T47D (cell line): Measurements from ENCODE around the gene ASCC1.

Experiments used
- DNase-seq, 2 experiments: peaks; one replicate each; pipeline versions ENCODE4 v3.0.0 to v3.0.0-alpha.2; 2011 to 2012; ENCODE audit warnings: low read depth in 1 of 2, low spot score in 1 of 2
- JUND ChIP-seq: IDR thresholded peaks from 2 replicates; pipeline ENCODE4 v1.6.1; 2012; ENCODE audit warnings: low read depth
- in situ Hi-C: cut with HindIII; loops from 2 replicates; pipeline ENCODE4 v1.10.0; 2016; ENCODE audit warnings: low sequenced_read_pairs, low pct_unique_long_range_greater_than_20kb

Gene ASCC1

GRCh38 chr10:72061491-72061890 is 154.6 kb downstream of the ASCC1 start:
- no peak for TF ChIP-seq JUND
- in situ Hi-C loops, result no loop called here
- no peak for DNase-seq

- in situ Hi-C loops, result no loop called here
- no peak for TF ChIP-seq JUND
- no peak for DNase-seq
Observed at GRCh38 chr10:72059843-72060822, 155.9 kb downstream of the ASCC1 start.

GRCh38 chr10:72058989-72059842 is 156.9 kb downstream of the ASCC1 start:
- DNase-seq, result no peak
- no peak for TF ChIP-seq JUND
- in situ Hi-C loops, result no loop called here

GRCh38 chr10:72058347-72058898 is 157.7 kb downstream of the ASCC1 start:
- in situ Hi-C loops, result no loop called here
- DNase-seq, result no peak
- TF ChIP-seq JUND, result no peak

- no peak for TF ChIP-seq JUND
- in situ Hi-C loops, result no loop called here
- DNase-seq, result no peak
Observed at GRCh38 chr10:72056932-72057751, 158.9 kb downstream of the ASCC1 start.

- DNase-seq, result no peak
- TF ChIP-seq JUND, result no peak
- in situ Hi-C loops, result no loop called here
Observed at GRCh38 chr10:72056113-72056512, 160.0 kb downstream of the ASCC1 start.

- TF ChIP-seq JUND, result no peak
- in situ Hi-C loops, result no loop called here
- DNase-seq, result no peak
Observed at GRCh38 chr10:72053690-72054089, 162.4 kb downstream of the ASCC1 start.

- in situ Hi-C loops, result no loop called here
- DNase-seq, result no peak
- no peak for TF ChIP-seq JUND
Observed at GRCh38 chr10:72050873-72051272, 165.2 kb downstream of the ASCC1 start.

GRCh38 chr10:72049969-72050781 is 165.9 kb downstream of the ASCC1 start:
- in situ Hi-C loops, result no loop called here
- TF ChIP-seq JUND, result no peak
- DNase-seq, result peak in 1 of 2 experiments; percentile 50

- in situ Hi-C loops, result no loop called here
- TF ChIP-seq JUND, result no peak
- no peak for DNase-seq
Observed at GRCh38 chr10:72049472-72049871, 166.6 kb downstream of the ASCC1 start.

- DNase-seq, result peak; percentile 71 to 91
- no peak for TF ChIP-seq JUND
- in situ Hi-C loops, result no loop called here
Observed at GRCh38 chr10:72048450-72049124, 167.5 kb downstream of the ASCC1 start.
